Measurements from ENCODE around the gene BPIFA1. TPM values are rescaled to one million over a fixed set of nuclear protein-coding genes. Genes with fewer than 3 reads are reported as not detected.

BPIFA1 gene
- total and polyA plus RNA-seq, 2 of the 8 experiments (the other 6 are each of a cell fraction or from before 2014, with no cell fraction given), result not detected

DNA sequence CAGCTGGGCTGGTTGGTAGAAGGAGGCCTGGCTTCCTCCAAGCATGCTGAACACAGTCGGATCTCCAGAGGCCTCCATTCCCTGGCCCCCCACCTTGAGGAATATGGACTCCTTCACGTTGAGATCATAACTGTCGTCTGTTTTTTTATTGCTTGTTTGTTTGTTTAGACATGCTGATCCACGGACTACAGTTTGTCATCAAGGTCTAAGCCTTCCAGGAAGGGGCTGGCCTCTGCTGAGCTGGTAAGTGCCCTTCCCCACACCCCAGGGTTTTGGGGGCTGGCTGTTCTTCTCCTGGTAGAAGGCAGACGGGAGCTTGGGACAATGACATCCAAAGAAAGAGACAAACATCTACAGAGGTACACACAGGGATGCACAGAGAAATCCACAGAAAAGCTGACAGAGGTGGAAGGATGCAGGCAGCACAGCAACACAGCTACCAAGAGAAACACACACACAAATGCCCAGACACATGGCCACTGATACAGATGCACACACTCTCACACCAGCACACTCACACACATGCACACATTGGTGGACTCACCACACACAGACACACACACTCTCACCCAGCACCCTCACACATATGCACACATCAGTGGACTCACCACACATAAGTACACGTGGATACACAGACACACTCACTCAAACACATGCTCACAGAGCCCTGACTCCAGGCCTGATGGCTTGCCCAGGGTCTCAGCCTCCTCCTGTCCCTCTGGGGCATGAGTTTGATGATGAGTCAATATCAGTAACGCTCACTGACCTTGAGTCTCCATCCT lies 6.7 kb downstream of the BPIFA1 start:
- no peak for DNase-seq (ENCODE audit: low read depth in 1 of 2, low spot score in 2 of 2)
- Histone ChIP-seq H3K9me3 (ENCODE audit: insufficient read depth in 2 of 2, low read depth in 1 of 2, low read length in 1 of 2) (no peaks in the 10 kb centered on the region), H4K5ac (ENCODE audit: insufficient read length, low read depth, low read length) (no peak overlapping the region), H3K56ac (replicated peaks; ENCODE audit: insufficient read length, low read depth, low read length) (no peak overlapping the region), H3K4me3 (ENCODE audit: extremely low read depth in 1 of 4, insufficient read depth in 2 of 4, low read depth in 3 of 4, low read length in 4 of 4) (no peak overlapping the region), H2BK20ac (ENCODE audit: low read length) (no peak overlapping the region), H3K27ac (ENCODE audit: low read depth, low read length) (no peak overlapping the region), H2BK15ac (ENCODE audit: low read length) (no peak overlapping the region), H3K18ac (ENCODE audit: extremely low read depth, low read length) (no peak overlapping the region), H3K27me3 (replicated peaks in 1 of 4; ENCODE audit: control insufficient read depth in 3 of 4, extremely low read depth in 1 of 4, insufficient read depth in 3 of 4, low read length in 3 of 4) (no peaks in the 10 kb centered on the region), H4K8ac (ENCODE audit: extremely low read depth, insufficient read depth, low read length) (no peak overlapping the region), H4K20me1 (replicated peaks in 1 of 2; ENCODE audit: control insufficient read depth in 1 of 2, insufficient read depth in 2 of 2, low read length in 2 of 2) (no peaks in the 10 kb centered on the region), H3K4me2 (ENCODE audit: insufficient read depth in 1 of 2, low read depth in 2 of 2, low read length in 2 of 2) (no peak overlapping the region), H3K9ac (replicated peaks in 1 of 4; ENCODE audit: extremely low read depth in 1 of 4, low read depth in 3 of 4, low read length in 3 of 4) (no peak overlapping the region), H3K4me1 (replicated peaks in 1 of 4; ENCODE audit: control insufficient read depth in 3 of 4, insufficient read depth in 4 of 4, low read length in 3 of 4) (no peaks in the 10 kb centered on the region), H3K4ac (replicated peaks; ENCODE audit: insufficient read length, low read depth, low read length) (no peak overlapping the region), H3K79me2 (ENCODE audit: control insufficient read depth in 1 of 2, insufficient read depth in 2 of 2, low read length in 2 of 2) (no peaks in the 10 kb centered on the region), H3K36me3 (ENCODE audit: control insufficient read depth in 2 of 4, insufficient read depth in 4 of 4, low read length in 3 of 4) (no peaks in the 10 kb centered on the region), H3K23ac (ENCODE audit: insufficient read length) (no peak overlapping the region), H2BK5ac (ENCODE audit: low read depth, low read length) (no peak overlapping the region), H2AK5ac (ENCODE audit: low read depth, low read length) (no peak overlapping the region), H3K23me2 (ENCODE audit: low read depth, low read length) (peaks cover 3% of the 10 kb centered on the region; the same call in 1 of the 2 replicates), H2BK120ac (replicated peaks; ENCODE audit: low read depth, low read length) (no peak overlapping the region), H3K14ac (ENCODE audit: insufficient read length) (no peak overlapping the region), H2AFZ (ENCODE audit: low read length) (no peak overlapping the region), H3K79me1 (ENCODE audit: low read depth, low read length) (no peaks in the 10 kb centered on the region), H4K91ac (replicated peaks; ENCODE audit: insufficient read length, low read length) (no peak overlapping the region), H2BK12ac (ENCODE audit: low read depth, low read length) (no peak overlapping the region)
- FAIRE-seq, result no peak
- 88% methylated on average over 7 of the region's 7 CpGs; no CpG with 5 or more reads in 1 of the 2 experiments for WGBS, 2 experiments (ENCODE audit: extremely low coverage in 1 of 2, insufficient coverage in 1 of 2, insufficient read length in 1 of 2, insufficient replicate concordance in 2 of 2, low coverage in 1 of 2, low lambda C conversion rate in 2 of 2, missing lambda C conversion rate in 1 of 2)
- no peak for TF ChIP-seq GTF2F1 (IDR thresholded peaks at IDR 0.05; ENCODE audit: borderline replicate concordance, low read depth, low read length)
- ChIA-PET CTCF (ENCODE audit: partially characterized antibody) (interaction anchor here (1.1 to 1.7 kb wide), 3 partner anchors 20 to 30 kb away, joined by 4 to 6 read pairs (median 5); no protein-coding TSS in a partner anchor), POLR2A (ENCODE audit: partially characterized antibody) (no interaction called here)
